Jurkat, Clone E6-1 (cell line): Measurements from ENCODE around the gene CD9.
A peak's percentile ranks its signal among the peaks of the same experiment; 100 is the strongest.

Experiments
- DNase-seq: peaks from one replicate; pipeline ENCODE4 v3.0.0-alpha.2; 2011; ENCODE audit warnings: low read depth, low spot score
- H3K4me3 ChIP-seq: 2 replicates; pipeline ENCODE4 v1.5.1; 2011; ENCODE audit warnings: mild to moderate bottlenecking, low read length, control low read depth, moderate library complexity

Gene CD9

GRCh38 chr12:6231359-6232268 is 31.4 kb downstream of the CD9 start:
- DNase-seq: peak; percentile 21

DNA sequence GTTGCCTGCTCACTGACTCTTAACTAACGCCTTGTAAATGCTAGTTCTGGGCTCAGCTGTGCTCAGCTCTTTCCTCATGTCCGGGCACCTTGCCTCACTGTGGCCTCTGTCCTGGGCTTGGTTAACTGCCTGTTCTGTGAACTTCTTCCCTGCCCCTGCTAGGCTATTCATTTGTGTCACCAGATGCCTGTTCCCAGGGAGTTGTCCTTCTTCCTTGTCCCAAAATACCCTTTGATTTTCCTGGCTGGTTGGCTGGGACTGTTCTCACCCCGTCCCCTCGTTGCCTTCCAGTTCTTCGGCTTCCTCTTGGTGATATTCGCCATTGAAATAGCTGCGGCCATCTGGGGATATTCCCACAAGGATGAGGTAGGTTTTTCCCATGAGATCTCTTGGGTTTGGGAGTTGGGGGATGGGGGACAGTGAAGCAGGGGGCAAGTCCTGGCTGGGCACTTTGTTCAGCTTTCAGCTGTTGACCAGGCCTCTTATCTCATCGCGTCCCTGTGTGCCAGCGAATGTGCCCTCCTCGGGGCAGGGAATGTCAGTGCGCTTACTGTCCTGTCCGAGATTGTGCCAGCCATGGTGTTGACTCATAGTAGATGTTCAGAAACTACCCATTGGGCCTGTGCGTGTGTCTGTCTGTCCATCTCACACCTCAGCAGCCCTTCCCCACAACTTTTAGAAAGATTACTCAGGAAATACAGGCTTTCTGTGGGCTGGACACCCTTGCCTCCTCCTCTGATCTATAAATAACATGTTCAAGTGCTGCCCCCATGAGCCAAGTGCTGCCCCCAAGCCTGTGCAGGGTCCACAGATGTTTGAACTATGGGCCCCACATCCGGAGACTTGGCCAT is 33.1 kb downstream of the CD9 start:
- H3K4me3 ChIP-seq: no peak overlapping the region
- DNase-seq: no peak

More at GRCh38 chr12:6231359-6232268, 31.4 kb downstream of the CD9 start:
- H3K4me3 ChIP-seq: peak overlapping the region; percentile 26

GRCh38 chr12:6234214-6234613 is 34.0 kb downstream of the CD9 start:
- DNase-seq: no peak

GRCh38 chr12:6234906-6235305 is 34.7 kb downstream of the CD9 start:
- H3K4me3 ChIP-seq: no peak overlapping the region
- DNase-seq: no peak

More at GRCh38 chr12:6234214-6234613, 34.0 kb downstream of the CD9 start:
- H3K4me3 ChIP-seq: no peak overlapping the region

DNA sequence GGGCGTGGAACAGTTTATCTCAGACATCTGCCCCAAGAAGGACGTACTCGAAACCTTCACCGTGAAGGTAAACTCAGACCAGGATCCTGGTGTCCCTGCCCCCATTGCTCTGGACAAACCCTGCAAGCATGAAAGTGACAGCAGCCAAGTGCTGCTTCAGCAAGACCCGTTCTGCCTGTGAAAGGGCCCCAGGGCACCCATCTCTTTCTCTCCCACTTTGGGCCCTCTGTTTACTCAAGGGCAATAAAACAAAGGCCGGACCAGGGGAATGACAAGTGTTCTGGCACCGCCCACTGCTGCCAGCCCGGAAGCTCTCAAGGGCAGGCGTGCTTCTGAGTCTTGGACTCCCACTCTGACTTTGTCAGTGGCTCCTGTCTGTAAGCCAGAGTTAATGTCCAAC is 35.3 kb downstream of the CD9 start:
- no peak for DNase-seq
- H3K4me3 ChIP-seq: no peak overlapping the region

- no peak for DNase-seq
- H3K4me3 ChIP-seq: no peak overlapping the region
Measured at GRCh38 chr12:6235906-6236640, 35.9 kb downstream of the CD9 start.

GRCh38 chr12:6236641-6236940 is 36.4 kb downstream of the CD9 start:
- no peak for DNase-seq
- no peak overlapping the region for H3K4me3 ChIP-seq

DNA sequence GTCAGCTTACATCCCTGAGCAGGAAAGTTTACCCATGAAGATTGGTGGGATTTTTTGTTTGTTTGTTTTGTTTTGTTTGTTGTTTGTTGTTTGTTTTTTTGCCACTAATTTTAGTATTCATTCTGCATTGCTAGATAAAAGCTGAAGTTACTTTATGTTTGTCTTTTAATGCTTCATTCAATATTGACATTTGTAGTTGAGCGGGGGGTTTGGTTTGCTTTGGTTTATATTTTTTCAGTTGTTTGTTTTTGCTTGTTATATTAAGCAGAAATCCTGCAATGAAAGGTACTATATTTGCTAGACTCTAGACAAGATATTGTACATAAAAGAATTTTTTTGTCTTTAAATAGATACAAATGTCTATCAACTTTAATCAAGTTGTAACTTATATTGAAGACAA is 37.6 kb downstream of the CD9 start:
- DNase-seq: no peak
- H3K4me3 ChIP-seq: no peak overlapping the region

DNA sequence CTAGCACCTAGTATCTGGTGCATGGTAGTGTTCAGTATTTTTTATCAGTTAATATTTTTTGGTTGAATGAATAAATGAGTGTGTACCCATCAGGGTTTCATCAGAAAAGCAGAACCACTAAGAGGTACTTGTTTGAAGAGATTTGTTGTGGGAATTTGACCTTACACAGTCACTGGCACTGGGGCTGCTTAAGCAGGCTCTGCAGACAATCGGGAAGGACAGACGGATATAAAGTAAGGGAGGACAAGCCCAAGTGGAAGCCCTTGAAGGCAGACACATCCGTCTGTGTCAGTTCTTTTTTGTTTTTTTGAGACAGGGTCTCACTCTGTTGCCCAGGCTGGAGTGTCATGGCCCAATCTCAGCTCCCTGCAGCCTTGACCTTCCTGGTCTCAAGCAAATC is 38.7 kb downstream of the CD9 start:
- DNase-seq: no peak
- no peak overlapping the region for H3K4me3 ChIP-seq

GRCh38 chr12:6241495-6241894 is 41.3 kb downstream of the CD9 start:
- no peak for DNase-seq
- no peak overlapping the region for H3K4me3 ChIP-seq

DNA sequence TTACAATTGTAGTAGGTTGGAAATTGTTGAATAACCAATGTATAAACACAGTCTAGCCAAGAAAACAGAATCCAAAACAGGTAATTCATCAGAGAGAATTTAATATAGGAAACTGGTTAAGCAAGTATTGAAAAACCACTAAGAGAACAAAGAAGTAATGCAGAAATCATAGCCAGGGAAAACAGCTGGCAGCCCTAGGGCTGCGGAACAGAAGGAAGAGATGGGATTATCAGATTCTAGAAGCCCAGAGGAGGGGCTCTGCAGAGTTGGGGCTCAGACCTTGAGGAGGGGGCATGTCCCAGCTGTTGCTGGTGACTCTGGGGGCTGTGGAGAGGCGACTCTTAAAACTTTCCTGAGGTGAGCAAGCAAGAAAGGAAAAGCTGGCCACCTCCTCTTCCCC is 49.4 kb downstream of the CD9 start:
- no peak overlapping the region for H3K4me3 ChIP-seq
- no peak for DNase-seq

DNA sequence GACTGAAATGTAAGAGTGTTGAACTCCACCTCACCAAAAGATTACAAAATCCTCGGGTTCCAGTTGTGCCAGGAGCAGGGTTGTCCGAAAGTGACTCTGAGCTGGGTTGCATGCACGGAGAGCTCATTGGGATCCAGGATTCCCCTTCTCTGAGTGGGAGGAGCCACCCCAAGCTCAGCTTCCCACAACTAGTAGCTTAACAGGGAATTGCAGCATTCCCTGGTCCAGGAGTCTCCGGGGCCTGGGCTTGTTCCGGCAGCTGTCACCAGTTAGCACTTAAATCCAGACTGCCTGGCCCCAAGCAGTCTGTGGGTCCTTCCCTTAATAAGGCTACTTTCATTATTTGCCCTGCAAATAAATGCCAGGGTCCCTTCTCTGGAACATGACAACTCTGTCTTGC is 50.1 kb downstream of the CD9 start:
- H3K4me3 ChIP-seq: no peak overlapping the region
- no peak for DNase-seq

- no peak overlapping the region for H3K4me3 ChIP-seq
- no peak for DNase-seq
Measured at GRCh38 chr12:6253278-6253677, 53.1 kb downstream of the CD9 start.

GRCh38 chr12:6254491-6254890 is 54.3 kb downstream of the CD9 start:
- no peak overlapping the region for H3K4me3 ChIP-seq
- no peak for DNase-seq

DNA sequence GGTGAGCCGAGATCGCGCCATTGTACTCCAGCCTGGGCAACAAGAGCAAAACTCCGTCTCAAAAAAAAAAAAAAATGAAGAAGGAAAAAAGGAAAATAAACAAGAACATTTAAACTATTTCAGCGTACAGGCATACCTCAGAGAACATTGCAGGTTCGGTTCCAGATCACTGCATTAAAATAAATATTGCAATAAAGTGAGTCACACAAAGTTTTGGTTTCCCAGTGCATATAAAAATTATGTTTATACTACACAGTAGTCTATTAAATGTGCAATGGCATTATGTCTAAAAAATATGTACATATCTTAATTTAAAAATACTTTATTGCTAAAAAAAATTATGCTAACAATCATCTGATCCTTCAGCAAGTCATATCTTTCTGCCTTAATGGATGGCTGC is 56.8 kb downstream of the CD9 start:
- DNase-seq: no peak

DNA sequence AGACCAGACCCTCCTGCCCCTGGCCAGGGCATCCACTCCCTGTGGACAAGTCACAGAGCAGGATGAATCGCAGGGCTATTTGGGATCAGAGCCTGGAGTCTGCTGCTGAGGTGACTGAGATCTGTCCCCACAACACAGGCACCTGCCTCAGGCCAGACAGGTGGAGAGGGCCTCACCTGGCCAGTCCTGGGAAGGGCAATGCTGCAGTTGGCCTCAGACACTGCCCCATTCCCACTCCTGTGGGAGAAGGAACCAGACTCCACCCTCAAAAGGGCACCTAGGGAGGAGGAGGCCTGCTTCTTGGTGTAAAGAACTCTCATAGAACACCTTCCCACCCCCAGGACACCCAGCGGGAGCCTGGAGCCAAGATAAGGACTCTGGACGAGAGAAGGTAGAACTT is 62.0 kb downstream of the CD9 start:
- no peak for DNase-seq

More for the DNA sequence above, 56.8 kb downstream of the CD9 start:
- no peak overlapping the region for H3K4me3 ChIP-seq

GRCh38 chr12:6262623-6263022 is 62.4 kb downstream of the CD9 start:
- DNase-seq: peak; percentile 34
- H3K4me3 ChIP-seq: no peak overlapping the region

More for the DNA sequence above, 62.0 kb downstream of the CD9 start:
- H3K4me3 ChIP-seq: no peak overlapping the region

- H3K4me3 ChIP-seq: no peak overlapping the region
- DNase-seq: no peak
Measured at GRCh38 chr12:6263931-6264330, 63.7 kb downstream of the CD9 start.

- H3K4me3 ChIP-seq: no peak overlapping the region
- no peak for DNase-seq
Measured at GRCh38 chr12:6264402-6265037, 64.3 kb downstream of the CD9 start.
